H1 (cell line): ENCODE measurements around the gene CD59. TPM values are rescaled to one million over a fixed set of nuclear protein-coding genes. Genes with fewer than 3 reads are reported as not detected.

ENCODE experiments used
- CTCF ChIA-PET: fragments of 300-600 bp; sonication (Branson Sonifier 250); formaldehyde crosslinking; loops from one replicate; lab custom pipeline; 2021; ENCODE audit not compliant: partially characterized antibody; lab: Charles Lee
- POLR2A ChIA-PET: fragments of 300-600 bp; sonication (Branson Sonifier 250); formaldehyde crosslinking; loops from one replicate; lab custom pipeline; 2021; ENCODE audit warnings: inconsistent platforms; ENCODE audit not compliant: partially characterized antibody; lab: Charles Lee
- DNase-seq, 2 experiments: peaks; one replicate each; pipeline versions ENCODE4 v3.0.0 to v3.0.0-alpha.2; 2010 to 2022; ENCODE audit warnings: low spot score in 2 of 2, low read depth in 1 of 2, mixed read lengths in 1 of 2
- FAIRE-seq: peaks from 2 replicates; lab custom pipeline; 2011; peaks lifted over from hg19 to GRCh38; lab: Jason Lieb, UNC
- H2AFZ ChIP-seq: 2 replicates; pipeline ENCODE4 v1.8.1; 2012; ENCODE audit warnings: low read length, inconsistent platforms
- H2AK5ac ChIP-seq: 2 replicates; pipeline ENCODE4 v1.6.1; 2013; ENCODE audit warnings: low read depth, low read length
- H2BK120ac ChIP-seq: replicated peaks from 2 replicates; pipeline ENCODE3; 2013; ENCODE audit warnings: low read depth, low read length, inconsistent platforms
- H2BK12ac ChIP-seq: 2 replicates; pipeline ENCODE4 v1.6.1; 2013; ENCODE audit warnings: low read depth, low read length
- H2BK15ac ChIP-seq: 2 replicates; pipeline ENCODE4 v1.6.1; 2013; ENCODE audit warnings: low read length
- H2BK20ac ChIP-seq: 2 replicates; pipeline ENCODE4 v1.6.1; 2013; ENCODE audit warnings: low read length
- H2BK5ac ChIP-seq: 2 replicates; pipeline ENCODE4 v1.6.1; 2013; ENCODE audit warnings: low read depth, low read length
- H3K14ac ChIP-seq: 2 replicates; pipeline ENCODE4 v1.6.1; 2013; ENCODE audit warnings: inconsistent platforms; ENCODE audit not compliant: insufficient read length
- H3K18ac ChIP-seq: 2 replicates; pipeline ENCODE4 v1.6.1; 2013; ENCODE audit warnings: low read length; ENCODE audit errors: extremely low read depth
- H3K23ac ChIP-seq: 2 replicates; pipeline ENCODE4 v1.6.1; 2013; ENCODE audit warnings: inconsistent platforms; ENCODE audit not compliant: insufficient read length
- H3K23me2 ChIP-seq: 2 replicates; pipeline ENCODE4 v1.6.1; 2013; ENCODE audit warnings: low read depth, low read length
- H3K27ac ChIP-seq: 2 replicates; pipeline ENCODE4 v1.6.1; 2011; ENCODE audit warnings: low read depth, low read length, inconsistent platforms
- H3K27me3 ChIP-seq, 4 experiments: replicated peaks in 1 of 4; 1 replicate in 1 of 4; 2 replicates in 3 of 4; pipeline versions ENCODE4 v1.6.1 to v1.8.1; 2011 to 2013; ENCODE audit warnings: low read length in 3 of 4, mild to moderate bottlenecking in 3 of 4, inconsistent platforms in 2 of 4, mixed read lengths in 2 of 4, moderate library complexity in 1 of 4; ENCODE audit not compliant: control insufficient read depth in 3 of 4, insufficient read depth in 3 of 4; ENCODE audit errors: extremely low read depth in 1 of 4
- H3K36me3 ChIP-seq, 4 experiments: 2 replicates each; pipeline versions ENCODE4 v1.6.1 to v1.8.1; 2011 to 2013; ENCODE audit warnings: mild to moderate bottlenecking in 4 of 4, low read length in 3 of 4, moderate library complexity in 2 of 4, control low read depth in 1 of 4, inconsistent platforms in 1 of 4; ENCODE audit not compliant: insufficient read depth in 4 of 4, control insufficient read depth in 2 of 4
- H3K4ac ChIP-seq: replicated peaks from 2 replicates; pipeline ENCODE3; 2013; ENCODE audit warnings: low read length, low read depth, mixed read lengths, inconsistent platforms; ENCODE audit not compliant: insufficient read length
- H3K4me1 ChIP-seq, 4 experiments: replicated peaks in 1 of 4; 1 replicate in 1 of 4; 2 replicates in 3 of 4; pipeline versions ENCODE4 v1.6.1 to v1.8.1; 2011 to 2013; ENCODE audit warnings: low read length in 3 of 4, inconsistent platforms in 2 of 4, mixed read lengths in 1 of 4; ENCODE audit not compliant: insufficient read depth in 4 of 4, control insufficient read depth in 3 of 4
- H3K4me2 ChIP-seq, 2 experiments: 2 replicates each; pipeline versions ENCODE4 v1.6.1 to v1.8.1; 2011 to 2013; ENCODE audit warnings: low read depth in 2 of 2, low read length in 2 of 2, control low read depth in 1 of 2, inconsistent platforms in 1 of 2, mild to moderate bottlenecking in 1 of 2; ENCODE audit not compliant: insufficient read depth in 1 of 2
- H3K4me3 ChIP-seq, 4 experiments: fragments of 200-600, 300-600 bp in 1 of 4; sonication (generic), shearing (Covaris generic), sonication (Bioruptor Twin) in 1 of 4; 2 replicates each; pipeline versions ENCODE4 v1.5.1 to v1.8.1; 2011 to 2016; ENCODE audit warnings: low read length in 4 of 4, low read depth in 3 of 4, control low read depth in 2 of 4, inconsistent platforms in 2 of 4, mild to moderate bottlenecking in 2 of 4, mixed read lengths in 1 of 4, moderate library complexity in 1 of 4; ENCODE audit not compliant: insufficient read depth in 2 of 4; ENCODE audit errors: extremely low read depth in 1 of 4
- H3K56ac ChIP-seq: replicated peaks from 2 replicates; pipeline ENCODE3; 2013; ENCODE audit warnings: low read depth, mild to moderate bottlenecking, mixed read lengths, low read length, inconsistent platforms; ENCODE audit not compliant: insufficient read length
- H3K79me1 ChIP-seq: 2 replicates; pipeline ENCODE4 v1.6.1; 2013; ENCODE audit warnings: low read depth, low read length, control low read depth
- H3K79me2 ChIP-seq, 2 experiments: 2 replicates each; pipeline versions ENCODE4 v1.6.1 to v1.8.1; 2012 to 2013; ENCODE audit warnings: low read length in 2 of 2, mild to moderate bottlenecking in 2 of 2, inconsistent platforms in 1 of 2; ENCODE audit not compliant: insufficient read depth in 2 of 2, control insufficient read depth in 1 of 2
- H3K9ac ChIP-seq, 4 experiments: replicated peaks in 1 of 4; 1 replicate in 1 of 4; 2 replicates in 3 of 4; pipeline versions ENCODE4 v1.6.1 to v1.8.1; 2011 to 2013; ENCODE audit warnings: low read depth in 3 of 4, low read length in 3 of 4, control low read depth in 2 of 4, mild to moderate bottlenecking in 2 of 4, moderate library complexity in 2 of 4, inconsistent platforms in 1 of 4; ENCODE audit errors: extremely low read depth in 1 of 4
- H3K9me3 ChIP-seq, 2 experiments: 2 replicates each; pipeline versions ENCODE4 v1.6.1 to v1.8.1; 2012 to 2013; ENCODE audit warnings: mild to moderate bottlenecking in 2 of 2, moderate library complexity in 2 of 2, control low read depth in 1 of 2, inconsistent platforms in 1 of 2, low read depth in 1 of 2, low read length in 1 of 2, mixed read lengths in 1 of 2; ENCODE audit not compliant: insufficient read depth in 2 of 2
- H4K20me1 ChIP-seq, 2 experiments: replicated peaks in 1 of 2; 2 replicates each; pipeline versions ENCODE3 to v1.8.1; 2011 to 2013; ENCODE audit warnings: inconsistent platforms in 2 of 2, low read length in 2 of 2, mild to moderate bottlenecking in 1 of 2; ENCODE audit not compliant: insufficient read depth in 2 of 2, control insufficient read depth in 1 of 2
- H4K5ac ChIP-seq: 2 replicates; pipeline ENCODE4 v1.6.1; 2013; ENCODE audit warnings: low read length, low read depth, mixed read lengths, inconsistent platforms; ENCODE audit not compliant: insufficient read length
- H4K8ac ChIP-seq: 2 replicates; pipeline ENCODE4 v1.8.0; 2013; ENCODE audit warnings: mild to moderate bottlenecking, moderate library complexity, low read length, inconsistent platforms; ENCODE audit not compliant: insufficient read depth; ENCODE audit errors: extremely low read depth
- H4K91ac ChIP-seq: replicated peaks from 2 replicates; pipeline ENCODE3; 2013; ENCODE audit warnings: low read length, mixed read lengths, inconsistent platforms; ENCODE audit not compliant: insufficient read length
- FOSL1 ChIP-seq: IDR thresholded peaks from 2 replicates; pipeline ENCODE4 v1.6.1; 2011; ENCODE audit warnings: mild to moderate bottlenecking, low read depth, low read length, moderate library complexity; ENCODE audit not compliant: insufficient read depth
- RNF2 ChIP-seq: fragments of 200-900, 300-1000 bp; sonication (generic); IDR thresholded peaks from 2 replicates; pipeline ENCODE4 v1.7.1; 2016; ENCODE audit warnings: borderline replicate concordance, low read depth, mild to moderate bottlenecking, antibody characterized with exemption, low read length; ENCODE audit not compliant: poor library complexity, severe bottlenecking; ENCODE audit errors: missing control alignments
- ZNF274 ChIP-seq: IDR thresholded peaks from 2 replicates; pipeline ENCODE4 v1.7.0; 2012; ENCODE audit warnings: low read length, borderline replicate concordance; ENCODE audit errors: extremely low read depth
- WGBS, 2 experiments: shearing (Covaris generic) in 1 of 2; methylation state at CpG; one replicate each; pipeline versions ENCODE4 v1.1.6 to v1.1.7; 2013 to 2015; ENCODE audit warnings: low lambda C conversion rate in 2 of 2, mixed read lengths in 2 of 2, inconsistent platforms in 1 of 2, low coverage in 1 of 2, missing lambda C conversion rate in 1 of 2; ENCODE audit not compliant: insufficient replicate concordance in 2 of 2, insufficient coverage in 1 of 2, insufficient read length in 1 of 2; ENCODE audit errors: extremely low coverage in 1 of 2, missing lambda C conversion rate in 1 of 2; 5-methylcytosine and 5-hydroxymethylcytosine counted together
- polyA plus RNA-seq, 7 experiments: library from polyadenylated mRNA; depleted of rRNA in 3 of 7; stranded (reverse) in 5 of 7; unstranded in 2 of 7; fragments of >200 nt in 5 of 7; fragments of 200-250 nt in 2 of 7; gene quantifications; 1 replicate in 5 of 7; 2 replicates in 1 of 7; 4 replicates in 1 of 7; pipeline versions ENCODE4 v1.2.1 to v1.2.3, GENCODE V29; 2011 to 2013; ENCODE audit warnings: missing spikeins in 2 of 7, mixed read lengths in 2 of 7
- total RNA-seq: library from RNA; stranded (reverse); fragmentation: NEBNext Ultra II Directional; extraction: Animal tissue kit (Norgen Biotek cat#: 25700); gene quantifications from 2 replicates; pipeline ENCODE4 v1.2.1, GENCODE V29; 2021
- TF ChIP-seq, protein P1 (sequence below): IDR thresholded peaks from 2 replicates; pipeline ENCODE4 v1.6.1; 2012; ENCODE audit warnings: inconsistent platforms

CD59 gene
- total and polyA plus RNA-seq, 2 of the 8 experiments (the other 6 are each of a cell fraction or from before 2014, with no cell fraction given) = 63.1 to 90.3 TPM

DNA sequence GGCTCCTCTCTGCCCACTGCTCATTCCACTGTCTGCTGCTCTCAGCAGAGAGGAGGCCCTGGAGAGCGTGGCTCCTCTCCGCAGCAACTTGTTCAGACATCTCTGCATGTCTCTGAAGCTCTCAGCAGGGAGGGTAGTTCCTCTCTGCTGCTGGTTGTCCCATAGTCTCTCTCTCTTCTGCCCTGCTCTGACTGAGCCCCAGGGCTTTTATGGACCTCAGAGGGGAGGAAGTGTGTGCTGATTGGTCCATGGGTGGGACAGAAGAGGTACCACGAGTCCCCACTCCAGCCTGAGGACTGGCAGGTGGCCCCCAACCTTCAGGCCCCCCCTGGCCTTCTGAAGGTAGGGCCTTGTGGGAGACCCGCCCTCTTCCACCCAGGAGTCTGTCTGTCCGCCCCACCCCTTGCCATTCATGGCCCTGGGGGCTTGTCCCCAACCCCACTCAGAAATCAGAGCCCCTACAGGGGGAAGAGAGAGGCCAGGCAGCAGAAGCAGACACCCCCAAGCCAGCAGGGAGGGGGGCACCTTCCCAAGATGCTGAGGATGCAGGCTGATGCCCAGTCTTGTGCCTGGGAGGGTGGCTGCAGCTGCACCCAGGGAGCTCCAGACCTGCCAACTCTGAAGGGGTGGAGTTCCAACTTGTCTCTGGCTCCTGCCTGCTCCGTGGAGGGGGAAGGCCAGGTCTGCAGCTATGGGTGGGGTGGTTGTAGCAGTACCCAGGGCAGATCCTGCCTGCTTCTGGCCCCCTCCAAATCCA is 70.7 kb downstream of the CD59 start:
- Histone ChIP-seq H2BK12ac (no peak overlapping the region; the same call in 1 of the 2 replicates), H2BK20ac (no peak overlapping the region), H2BK15ac (no peak overlapping the region), H4K91ac (no peak overlapping the region), H3K4me3 (no peak overlapping the region), H3K27ac (no peak overlapping the region), H4K5ac (no peak overlapping the region), H3K79me1 (no peaks in the 10 kb centered on the region), H3K36me3 (no peaks in the 10 kb centered on the region), H3K4me1 (peaks cover 0 to 15% (median 14%) of the 10 kb centered on the region in 4 experiments; a peak in 6 of 7 replicates), H2AK5ac (no peak overlapping the region; the same call in 1 of the 2 replicates), H3K27me3 (no peaks in the 10 kb centered on the region; a peak in 1 of 7 replicates), H3K23me2 (no peaks in the 10 kb centered on the region), H2AFZ (no peak overlapping the region), H2BK5ac (no peak overlapping the region), H3K9ac (no peak overlapping the region), H3K4ac (no peak overlapping the region), H3K18ac (no peak overlapping the region), H3K23ac (no peak overlapping the region), H3K56ac (no peak overlapping the region), H3K4me2 (no peak overlapping the region), H3K14ac (no peak overlapping the region), H3K79me2 (no peaks in the 10 kb centered on the region), H4K8ac (no peak overlapping the region), H4K20me1 (no peaks in the 10 kb centered on the region), H2BK120ac (no peak overlapping the region), H3K9me3 (no peaks in the 10 kb centered on the region)
- WGBS, 2 experiments = 92% methylated on average over 6 of the region's 6 CpGs; no CpG with 5 or more reads in 1 of the 2 experiments
- POLR2A ChIA-PET = no interaction called here
- FAIRE-seq = no peak
- peak in 1 of 2 experiments; percentile 24 for DNase-seq
- CTCF ChIA-PET = interaction anchor here (1.3 kb wide), 1 partner anchor 14 kb away, joined by 4 read pairs; no protein-coding TSS in a partner anchor
- TF ChIP-seq, protein P1, sequence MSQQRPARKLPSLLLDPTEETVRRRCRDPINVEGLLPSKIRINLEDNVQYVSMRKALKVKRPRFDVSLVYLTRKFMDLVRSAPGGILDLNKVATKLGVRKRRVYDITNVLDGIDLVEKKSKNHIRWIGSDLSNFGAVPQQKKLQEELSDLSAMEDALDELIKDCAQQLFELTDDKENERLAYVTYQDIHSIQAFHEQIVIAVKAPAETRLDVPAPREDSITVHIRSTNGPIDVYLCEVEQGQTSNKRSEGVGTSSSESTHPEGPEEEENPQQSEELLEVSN = no peak
- TF ChIP-seq RNF2 (no peak), ZNF274 (no peak), FOSL1 (no peak)
